IPS-20b (cell line): ENCODE results near the gene CENPT.
A peak's percentile ranks its signal among the peaks of the same experiment; 100 is the strongest.
"Not testable (repeated sequence)": the region's sequence is repeated elsewhere in the genome, so short reads cannot be mapped to it uniquely, and the experiment has no call there.

Experiments used
- H3K27ac ChIP-seq: one replicate; pipeline ENCODE4 v1.5.1; 2013; ENCODE audit warnings: low read length
- H3K27me3 ChIP-seq: 2 replicates; pipeline ENCODE4 v1.6.1; 2013; ENCODE audit warnings: mild to moderate bottlenecking, low read length, inconsistent platforms; ENCODE audit not compliant: insufficient read depth
- H3K36me3 ChIP-seq: 2 replicates; pipeline ENCODE4 v1.6.1; 2013; ENCODE audit warnings: low read depth, mild to moderate bottlenecking, inconsistent platforms, low read length, moderate library complexity; ENCODE audit not compliant: insufficient read depth
- H3K4me1 ChIP-seq: 2 replicates; pipeline ENCODE4 v1.6.1; 2013; ENCODE audit warnings: mild to moderate bottlenecking, control low read depth, inconsistent platforms, low read length, moderate library complexity; ENCODE audit not compliant: insufficient read depth
- H3K4me3 ChIP-seq: 2 replicates; pipeline ENCODE4 v1.5.1; 2013; ENCODE audit warnings: mild to moderate bottlenecking, low read length, inconsistent platforms
- H3K9ac ChIP-seq: 2 replicates; pipeline ENCODE4 v1.6.1; 2013; ENCODE audit warnings: low read depth, mild to moderate bottlenecking, inconsistent platforms, low read length, moderate library complexity
- H3K9me3 ChIP-seq: 2 replicates; pipeline ENCODE4 v1.6.1; 2013; ENCODE audit warnings: mild to moderate bottlenecking, low read depth, low read length, inconsistent platforms; ENCODE audit not compliant: insufficient read depth

The CENPT gene

DNA sequence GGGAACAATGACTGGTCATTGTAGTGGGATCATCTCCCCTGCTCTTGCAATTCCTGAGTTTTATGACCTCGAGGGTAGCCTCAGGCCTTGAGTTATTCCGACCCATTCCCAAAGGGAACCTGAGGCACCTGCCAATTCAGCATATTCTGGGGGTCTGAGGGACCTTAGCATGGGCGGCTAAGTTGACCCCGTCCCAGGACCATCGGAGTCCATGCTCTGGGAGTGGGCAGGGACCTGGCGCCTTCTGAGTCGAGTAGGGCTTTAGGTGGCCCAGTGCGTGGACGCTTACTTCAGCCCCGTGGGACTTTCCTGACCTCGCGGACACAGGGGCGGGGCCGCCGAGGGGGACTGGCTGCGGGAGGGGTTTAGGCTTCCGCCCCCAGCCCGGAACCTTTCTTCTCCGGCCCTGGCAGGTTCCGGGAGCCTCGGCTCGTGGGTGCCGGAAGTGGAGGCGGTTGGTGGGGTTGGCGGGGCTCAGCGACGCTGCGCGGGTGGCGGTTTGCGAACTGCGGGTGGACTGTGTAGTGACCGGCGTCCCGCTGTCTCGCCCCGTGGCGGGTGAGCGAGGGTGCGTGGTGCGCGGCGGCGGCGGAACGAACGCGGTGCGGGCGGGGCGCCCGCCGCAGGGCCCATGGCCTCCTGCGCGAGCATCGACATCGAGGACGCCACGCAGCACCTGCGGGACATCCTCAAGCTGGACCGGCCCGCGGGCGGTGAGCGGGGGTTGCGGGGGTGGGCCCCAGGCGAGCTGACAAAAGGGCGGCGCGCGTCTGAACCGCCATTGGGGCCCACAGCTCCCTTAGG is 25.3 kb upstream of the CENPT start, which contains the start of gene EDC4:
EDC4 (plus strand) TSS at position 422 of the 804 bp plus-strand sequence; CDS start at position 632, 210 bp downstream.
- H3K9ac ChIP-seq = peak within 1 kb of the TSS; percentile 85
- no peaks in the 10 kb centered on the region for H3K9me3 ChIP-seq
- peak within 1 kb of the TSS; percentile 92 for H3K4me3 ChIP-seq
- H3K27me3 ChIP-seq = no peaks in the 10 kb centered on the region
- 0 out of 2 replicates have a peak, but pooled peaks cover 9% of the 10 kb centered on the region for H3K4me1 ChIP-seq
- H3K27ac ChIP-seq = no peak within 1 kb of the TSS
- peaks cover 55% of the 10 kb centered on the region for H3K36me3 ChIP-seq

DNA sequence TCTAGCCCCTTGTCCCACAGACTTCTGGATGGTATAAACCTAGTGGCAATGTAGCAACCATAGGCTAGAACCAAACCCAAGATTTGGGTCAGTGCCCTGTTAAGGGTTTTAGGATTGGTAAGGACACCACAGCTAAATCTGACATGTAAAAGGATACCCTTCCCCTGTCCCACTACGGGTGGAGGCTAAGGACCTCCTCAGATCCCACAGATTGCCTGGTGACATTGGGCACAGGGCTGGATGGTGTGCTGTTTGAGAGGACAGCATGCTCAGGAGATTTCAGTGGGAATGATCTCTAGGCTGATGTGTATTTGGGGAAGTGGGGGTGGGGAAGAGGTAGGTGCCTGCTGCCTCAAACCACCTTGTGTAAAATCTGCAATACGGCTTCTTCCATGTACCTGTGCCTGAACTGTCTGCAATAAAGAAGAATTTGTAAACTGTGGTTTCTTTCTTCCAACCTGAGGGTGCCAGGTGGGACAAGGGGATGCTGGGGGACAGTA is 24.7 kb upstream of the CENPT start:
- Histone ChIP-seq H3K9ac (peak overlapping the region; percentile 85; the same call in 1 of the 2 replicates), H3K4me3 (peak overlapping the region; percentile 92), H3K4me1 (0 out of 2 replicates have a peak, but pooled peaks cover 9% of the 10 kb centered on the region), H3K36me3 (peaks cover 55% of the 10 kb centered on the region), H3K9me3 (no peaks in the 10 kb centered on the region), H3K27ac (no peak overlapping the region), H3K27me3 (no peaks in the 10 kb centered on the region)

DNA sequence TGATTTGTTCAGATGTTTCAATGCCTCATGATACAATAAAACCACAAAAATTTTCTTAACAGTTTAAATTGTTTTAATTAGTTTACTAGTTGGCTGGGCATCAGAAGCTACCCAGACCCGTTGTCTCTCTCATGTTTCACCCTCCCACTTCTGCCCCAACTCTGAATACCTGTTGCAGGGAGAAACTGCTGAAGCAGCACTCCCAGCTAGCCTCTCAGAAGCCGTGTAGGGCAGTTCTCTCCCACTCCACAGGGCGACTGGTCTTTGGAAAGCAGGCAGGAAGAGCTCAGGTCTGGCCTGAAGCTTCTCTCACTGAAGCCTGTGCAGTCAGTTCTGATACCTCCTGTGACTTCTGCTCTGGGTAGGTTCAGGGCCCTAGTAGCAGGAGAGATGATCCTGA is 23.8 kb upstream of the CENPT start:
- Histone ChIP-seq H3K27me3 (no peaks in the 10 kb centered on the region), H3K27ac (no peak overlapping the region), H3K4me1 (0 out of 2 replicates have a peak, but pooled peaks cover 9% of the 10 kb centered on the region), H3K36me3 (peaks cover 55% of the 10 kb centered on the region), H3K9me3 (no peaks in the 10 kb centered on the region), H3K9ac (no peak overlapping the region), H3K4me3 (no peak overlapping the region)

DNA sequence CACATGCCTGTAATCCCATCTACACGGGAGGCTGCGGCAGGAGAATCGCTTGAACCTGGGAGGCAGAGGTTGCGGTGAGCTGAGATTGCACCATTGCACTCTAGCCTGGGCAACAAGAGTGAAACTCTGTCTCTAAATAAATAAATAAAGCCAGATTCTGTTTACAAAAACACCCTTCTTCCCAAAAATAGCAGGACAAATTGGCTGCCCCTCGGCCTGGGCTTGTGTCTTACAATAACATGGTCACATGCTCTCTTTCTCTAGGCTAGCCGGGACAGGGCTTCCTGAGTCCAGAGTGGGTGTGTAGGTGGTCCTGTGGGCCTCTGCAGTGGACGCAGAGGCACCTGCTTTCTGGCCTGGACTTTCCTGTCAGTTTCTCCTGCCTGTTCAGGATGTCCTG is 22.2 kb upstream of the CENPT start:
- H3K36me3 ChIP-seq = peaks cover 65% of the 10 kb centered on the region
- no peaks in the 10 kb centered on the region for H3K9me3 ChIP-seq
- 0 out of 2 replicates have a peak, but pooled peaks cover 9% of the 10 kb centered on the region for H3K4me1 ChIP-seq
- H3K27ac ChIP-seq = no peak overlapping the region
- H3K9ac ChIP-seq = no peak overlapping the region
- no peaks in the 10 kb centered on the region for H3K27me3 ChIP-seq
- no peak overlapping the region for H3K4me3 ChIP-seq

DNA sequence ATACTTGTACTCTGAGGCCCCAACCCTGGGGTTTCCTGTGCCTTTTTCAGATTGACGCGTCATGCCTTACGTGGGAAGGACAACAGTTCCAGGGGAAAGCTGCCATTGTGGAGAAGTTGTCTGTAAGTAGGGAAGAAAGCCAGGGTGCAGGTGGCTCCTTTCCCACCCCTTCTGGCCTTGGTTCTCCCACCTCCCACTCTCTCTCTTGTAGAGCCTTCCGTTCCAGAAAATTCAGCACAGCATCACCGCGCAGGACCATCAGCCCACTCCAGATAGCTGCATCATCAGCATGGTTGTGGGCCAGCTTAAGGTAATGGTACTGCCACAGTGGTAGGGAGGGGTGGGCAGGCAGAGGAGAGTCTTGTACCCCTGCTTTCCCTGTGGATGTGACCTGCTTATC is 20.8 kb upstream of the CENPT start:
- H3K4me1 ChIP-seq = no peaks in the 10 kb centered on the region
- no peak overlapping the region for H3K9ac ChIP-seq
- no peaks in the 10 kb centered on the region for H3K27me3 ChIP-seq
- H3K9me3 ChIP-seq = no peaks in the 10 kb centered on the region
- no peak overlapping the region for H3K4me3 ChIP-seq
- H3K27ac ChIP-seq = no peak overlapping the region
- peaks cover 67% of the 10 kb centered on the region for H3K36me3 ChIP-seq

DNA sequence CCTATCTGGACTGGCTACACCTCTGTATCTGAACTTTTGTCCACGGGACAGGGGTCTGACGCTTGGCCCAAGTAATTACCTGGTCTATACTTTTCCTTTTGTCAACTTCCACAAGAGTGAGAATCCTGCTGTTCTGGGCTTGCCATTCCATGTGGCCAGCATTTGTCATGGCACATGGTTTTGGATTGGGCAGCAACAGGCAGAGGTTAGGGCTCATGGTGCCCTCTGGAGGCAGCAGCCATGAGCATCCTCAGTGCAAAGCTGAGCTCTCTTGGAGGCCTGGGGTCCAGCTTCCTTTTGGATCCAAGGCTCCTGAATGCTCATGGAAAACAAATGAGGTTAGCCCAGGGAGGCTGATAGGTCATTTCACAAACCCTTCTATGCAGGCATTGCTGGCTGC is 17.8 kb upstream of the CENPT start:
- Histone ChIP-seq H3K9me3 (no peaks in the 10 kb centered on the region), H3K4me3 (no peak overlapping the region), H3K4me1 (no peaks in the 10 kb centered on the region), H3K27me3 (no peaks in the 10 kb centered on the region), H3K9ac (no peak overlapping the region), H3K36me3 (peaks cover 66% of the 10 kb centered on the region), H3K27ac (no peak overlapping the region)

DNA sequence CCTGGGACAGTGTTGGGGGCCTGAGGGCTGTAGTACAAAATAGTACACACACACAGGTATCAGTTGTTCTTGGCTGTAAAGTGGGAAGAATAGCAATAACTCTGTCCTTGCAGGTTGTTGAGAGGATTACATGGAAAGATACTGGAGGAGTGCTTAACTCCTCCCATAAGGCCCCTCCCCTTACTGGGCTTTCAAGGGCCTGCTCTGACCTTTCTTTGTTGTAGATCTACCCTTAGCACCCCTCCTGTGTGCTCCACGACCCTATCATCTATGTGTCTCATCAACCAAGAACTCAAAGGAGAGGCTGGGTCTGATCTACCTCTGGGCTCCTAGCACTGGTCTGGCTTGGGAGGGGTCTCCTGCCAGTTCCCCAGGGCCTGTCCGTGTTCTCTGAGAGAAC is 17.1 kb upstream of the CENPT start:
- no peak overlapping the region for H3K4me3 ChIP-seq
- no peaks in the 10 kb centered on the region for H3K9me3 ChIP-seq
- H3K27me3 ChIP-seq = no peaks in the 10 kb centered on the region
- H3K27ac ChIP-seq = no peak overlapping the region
- H3K9ac ChIP-seq = no peak overlapping the region
- peaks cover 60% of the 10 kb centered on the region for H3K36me3 ChIP-seq
- H3K4me1 ChIP-seq = no peaks in the 10 kb centered on the region

DNA sequence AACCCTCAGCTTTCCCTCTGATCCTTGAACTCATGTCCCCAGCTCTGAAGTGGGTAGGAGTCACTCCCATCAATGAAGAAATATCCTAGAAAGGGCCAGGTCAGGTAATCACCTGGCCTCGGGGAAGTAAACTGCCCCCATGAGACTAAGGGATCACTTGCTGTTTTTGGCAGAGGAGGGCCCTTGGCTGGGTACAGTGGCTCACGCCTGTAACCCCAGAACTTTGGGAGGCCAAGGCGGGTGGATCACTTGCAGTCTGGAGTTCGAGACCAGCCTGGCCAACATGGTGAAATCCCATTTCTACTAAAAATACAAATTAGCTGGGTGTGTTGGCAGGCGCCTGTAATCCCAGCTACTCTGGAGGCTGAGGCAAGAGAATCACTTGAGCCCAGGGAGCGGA is 16.6 kb upstream of the CENPT start:
- H3K27me3 ChIP-seq, H3K9me3 ChIP-seq, H3K4me1 ChIP-seq, H3K4me3 ChIP-seq, H3K9ac ChIP-seq, H3K27ac ChIP-seq: not testable (repeated sequence)
- peaks cover 55% of the 10 kb centered on the region for H3K36me3 ChIP-seq

DNA sequence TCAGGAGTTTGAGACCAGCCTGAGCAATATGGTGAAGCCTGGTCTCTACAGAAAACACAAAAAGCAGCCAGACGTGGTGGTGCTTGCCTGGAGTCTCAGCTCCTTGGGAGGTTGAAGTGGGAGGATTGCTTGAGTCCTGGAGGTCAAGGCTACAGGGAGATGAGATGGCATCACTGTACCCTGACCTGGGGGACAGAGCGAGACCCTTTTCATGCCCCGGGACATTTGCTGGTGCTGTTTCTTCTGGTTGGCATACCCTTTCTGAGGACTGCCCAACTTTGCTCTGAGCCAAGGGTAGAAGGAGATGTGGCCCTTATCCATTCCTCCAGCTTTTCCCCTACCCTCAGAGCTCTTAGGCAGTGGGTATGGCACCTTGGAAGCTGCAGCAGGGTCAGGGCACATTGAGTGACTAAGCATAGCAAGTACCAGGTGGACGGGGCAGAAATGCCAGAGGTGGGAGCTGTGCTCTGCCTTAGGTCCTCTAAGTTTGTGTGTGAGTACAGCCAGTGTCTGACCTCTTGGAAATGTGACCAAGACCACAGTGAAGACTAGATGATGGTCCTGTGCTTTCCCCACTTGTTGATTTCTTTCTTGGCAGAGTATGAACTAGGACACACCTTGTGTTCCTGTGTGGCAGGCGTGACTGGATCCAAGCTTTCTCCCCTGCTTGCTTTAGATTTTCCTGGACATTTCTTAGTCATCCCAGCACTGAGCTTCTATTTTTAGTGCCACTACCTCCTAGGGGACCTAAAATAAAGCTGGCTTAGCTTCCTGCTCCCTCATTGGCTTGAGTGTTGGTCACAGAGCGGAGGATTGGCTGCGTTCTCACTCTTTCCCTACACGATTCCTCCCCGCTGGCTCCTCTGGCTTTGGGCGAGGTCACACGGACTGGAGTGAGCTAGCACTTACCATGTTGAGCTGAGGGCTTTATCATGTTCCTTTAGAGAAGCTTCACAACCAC is 15.4 kb upstream of the CENPT start:
- Histone ChIP-seq H3K27me3 (no peaks in the 10 kb centered on the region), H3K27ac (no peak overlapping the region), H3K4me1 (no peaks in the 10 kb centered on the region), H3K9ac (no peak overlapping the region), H3K9me3 (no peaks in the 10 kb centered on the region), H3K4me3 (no peak overlapping the region), H3K36me3 (peaks cover 44% of the 10 kb centered on the region)

DNA sequence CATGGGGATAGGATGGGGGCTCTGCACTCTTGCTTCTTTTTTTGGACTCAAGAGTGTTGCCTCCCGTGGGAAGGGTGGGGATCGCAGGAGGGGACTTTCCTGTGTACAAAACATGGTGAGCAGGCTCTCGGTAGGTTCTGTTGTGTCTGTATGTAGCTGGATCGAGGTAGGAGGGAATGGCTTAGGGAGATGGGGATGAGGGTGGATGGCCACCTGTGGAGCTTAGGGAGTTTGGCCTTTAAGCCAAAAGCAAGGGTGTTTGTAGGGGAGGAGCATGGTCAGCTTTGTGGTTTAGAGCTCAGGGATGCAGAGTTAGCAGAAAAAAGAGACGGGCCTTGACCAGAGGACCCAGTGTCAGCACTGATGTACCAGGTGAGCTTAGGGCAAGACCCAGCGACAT is 14.4 kb upstream of the CENPT start:
- Histone ChIP-seq H3K4me1 (peaks cover 8% of the 10 kb centered on the region), H3K27ac (no peak overlapping the region), H3K36me3 (peaks cover 33% of the 10 kb centered on the region), H3K4me3 (no peak overlapping the region), H3K9ac (no peak overlapping the region), H3K27me3 (no peaks in the 10 kb centered on the region), H3K9me3 (no peaks in the 10 kb centered on the region)

DNA sequence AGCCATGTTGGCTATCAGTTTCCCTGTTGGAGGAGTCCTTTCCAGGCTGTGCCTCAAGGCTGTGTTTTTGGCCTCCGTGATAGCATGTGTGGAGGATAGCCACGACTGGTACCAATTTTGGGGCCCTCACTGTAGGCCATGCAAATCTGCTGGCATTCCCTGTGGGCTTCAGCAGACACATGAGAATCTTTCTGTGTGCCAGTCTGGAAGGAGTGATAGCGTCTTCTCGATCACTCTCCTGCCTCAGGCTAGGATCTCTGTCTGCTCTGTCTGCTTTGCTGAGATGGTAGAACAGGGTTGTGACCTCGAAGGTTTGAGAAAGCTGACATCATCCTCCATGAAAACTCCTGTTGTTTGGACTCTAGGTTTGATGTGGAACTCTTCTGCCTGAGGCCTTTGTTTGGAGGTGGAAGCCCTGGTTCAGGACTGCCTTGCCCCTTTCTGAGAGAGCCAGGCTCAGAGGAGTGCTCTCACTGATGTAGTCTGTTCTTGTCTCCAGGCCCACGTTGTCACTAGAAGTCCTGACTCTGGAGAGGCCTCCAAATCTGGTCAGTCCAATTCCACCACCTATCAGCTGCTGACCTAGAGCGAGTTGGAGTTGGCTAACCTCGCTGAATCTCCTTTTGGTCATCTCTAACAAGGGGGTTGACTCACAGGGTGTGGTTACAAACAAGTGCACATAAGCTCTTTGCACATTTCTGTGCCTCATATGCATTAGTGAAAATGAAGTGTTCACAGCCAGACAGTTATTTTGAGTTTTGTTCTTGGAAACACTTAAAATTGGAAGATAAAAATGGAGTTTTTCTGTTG is 13.3 kb upstream of the CENPT start:
- no peak overlapping the region for H3K27ac ChIP-seq
- H3K9me3 ChIP-seq = no peaks in the 10 kb centered on the region
- no peak overlapping the region for H3K4me3 ChIP-seq
- no peaks in the 10 kb centered on the region for H3K27me3 ChIP-seq
- peaks cover 22% of the 10 kb centered on the region for H3K36me3 ChIP-seq
- no peak overlapping the region for H3K9ac ChIP-seq
- peaks cover 11% of the 10 kb centered on the region for H3K4me1 ChIP-seq
